ENCODE results near the gene DNAL1.
"Not testable (repeated sequence)": the region's sequence is repeated elsewhere in the genome, so short reads cannot be mapped to it uniquely, and the experiment has no call there.

The DNAL1 gene

DNA sequence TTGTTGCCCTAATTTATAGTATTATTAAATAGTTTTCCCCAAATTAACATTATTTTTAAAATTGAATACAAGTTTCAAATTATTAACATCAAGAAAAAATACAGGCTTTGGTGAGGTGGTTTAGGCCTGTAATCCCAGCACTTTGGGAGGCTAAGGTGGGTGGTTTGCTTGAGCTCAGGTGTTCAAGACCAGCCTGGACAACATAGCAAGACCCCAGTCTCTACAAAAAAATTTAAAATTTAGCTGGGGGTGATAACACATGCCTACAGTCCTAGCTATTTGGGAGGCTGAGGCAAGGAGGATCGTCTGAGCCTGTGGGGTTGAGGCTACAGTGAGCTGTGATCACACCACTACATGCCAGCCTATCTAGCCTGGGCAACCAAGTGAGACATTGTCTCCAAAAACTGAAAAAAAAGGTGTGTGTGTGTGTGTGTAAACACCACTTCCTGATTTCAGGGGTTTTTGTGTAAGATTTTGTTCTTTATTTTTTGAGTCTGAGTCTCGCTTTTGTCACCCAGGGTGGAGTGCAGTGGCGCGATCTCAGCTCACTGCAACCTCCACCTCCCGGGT lies 3.9 kb upstream of the DNAL1 start:
- no peak for DNase-seq (ENCODE audit: low spot score)

GRCh38 chr14:73645248-73645610 lies 443 bp downstream of the DNAL1 start:
- DNase-seq (ENCODE audit: low spot score), result no peak

- no peak for DNase-seq (ENCODE audit: low spot score)
These were observed 6.2 kb downstream of the DNAL1 start for GRCh38 chr14:73651005-73651404.

- no peak for DNase-seq (ENCODE audit: low spot score)
These were observed 11.1 kb downstream of the DNAL1 start for GRCh38 chr14:73655851-73656250.

DNA sequence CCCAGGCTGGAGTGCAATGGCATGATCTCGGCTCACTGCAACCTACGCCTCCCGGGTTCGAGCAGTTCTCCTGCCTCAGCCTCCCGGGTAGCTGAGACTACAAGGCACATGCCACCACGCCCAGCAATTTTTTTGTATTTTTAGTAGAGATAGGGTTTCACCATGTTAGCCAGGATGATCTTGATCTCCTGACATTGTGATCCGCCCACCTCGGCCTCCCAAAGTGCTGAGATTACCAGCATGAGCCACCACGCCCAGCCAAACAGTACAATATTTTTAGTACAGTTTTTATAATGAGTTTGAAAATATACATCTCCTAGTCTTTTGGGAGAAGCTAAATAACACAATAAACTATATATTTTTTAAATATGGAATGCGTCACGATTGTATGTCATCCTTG lies 14.4 kb downstream of the DNAL1 start:
- not testable (repeated sequence) for DNase-seq (ENCODE audit: low spot score)

DNA sequence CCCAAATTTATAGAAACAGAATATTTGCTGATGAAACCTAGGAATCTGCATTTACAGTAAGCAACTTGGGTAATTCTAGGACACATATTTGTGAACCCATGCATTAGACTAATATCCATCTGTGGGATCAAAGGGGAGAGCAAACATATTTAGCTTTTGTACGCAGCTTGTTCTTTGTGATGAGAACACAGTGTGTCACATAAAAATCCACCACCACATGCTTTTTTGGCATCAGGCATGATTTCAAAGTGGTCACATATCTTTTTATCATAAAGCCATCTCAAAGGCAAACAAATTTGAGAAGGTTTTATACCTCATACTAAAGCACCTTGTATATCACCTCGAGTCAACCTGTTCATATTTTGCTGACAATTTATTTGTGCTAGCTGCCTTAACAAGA lies 15.7 kb downstream of the DNAL1 start:
- DNase-seq (ENCODE audit: low spot score), result no peak

GRCh38 chr14:73661872-73662271 lies 17.1 kb downstream of the DNAL1 start:
- no peak for DNase-seq (ENCODE audit: low spot score)

DNA sequence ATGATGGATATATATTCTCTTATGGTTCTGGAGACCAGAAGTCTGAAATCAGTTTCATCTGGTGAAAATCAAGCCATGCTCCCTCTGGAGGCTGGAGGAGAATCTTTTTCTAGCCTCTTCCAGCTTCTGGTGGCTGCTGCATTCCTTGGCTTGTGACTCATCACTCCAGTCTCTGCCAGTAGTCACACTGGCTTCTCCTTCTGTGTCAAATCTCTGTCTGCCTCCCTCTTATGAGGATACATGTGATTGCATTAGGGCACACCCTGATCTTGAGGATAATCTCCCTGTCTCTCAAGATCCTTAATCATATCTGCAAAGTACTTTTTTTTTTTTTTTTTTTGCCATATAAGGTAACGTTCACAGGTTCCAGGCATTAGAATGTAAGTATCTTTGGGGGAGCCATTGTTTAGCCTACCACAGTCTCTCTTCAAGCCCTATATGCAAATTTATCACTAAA lies 17.7 kb downstream of the DNAL1 start:
- no peak for DNase-seq (ENCODE audit: low spot score)

DNA sequence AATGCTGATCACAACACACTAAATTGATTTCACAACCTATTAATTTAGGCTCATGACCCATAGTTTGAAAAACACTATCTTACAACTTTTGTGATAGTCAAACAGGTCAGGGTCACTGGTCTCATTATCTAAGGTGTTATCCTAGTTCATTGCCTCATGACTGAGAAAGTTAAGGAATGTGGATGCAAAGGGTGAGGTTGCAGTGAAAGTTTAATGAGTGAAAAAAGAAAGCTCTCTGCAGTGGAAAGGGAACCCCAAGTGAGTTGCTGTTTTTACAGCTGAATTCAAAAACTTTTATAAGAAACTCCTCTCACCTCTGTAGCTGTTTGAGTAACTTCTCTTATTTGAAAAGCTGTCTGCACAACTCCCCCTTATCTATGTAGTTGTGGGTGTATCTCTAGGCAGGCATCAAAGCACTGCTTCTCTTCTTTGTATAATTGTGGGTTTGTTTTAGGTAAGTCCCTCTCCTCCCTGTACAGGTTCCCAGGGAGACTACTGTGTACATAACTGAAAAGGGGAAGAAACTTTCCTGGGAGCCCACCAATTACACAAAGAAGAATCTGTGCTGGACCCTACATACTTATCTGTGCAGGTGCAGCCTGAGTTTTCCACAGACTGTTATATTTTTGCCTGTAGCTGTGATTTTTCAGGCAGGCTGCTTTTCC lies 18.9 kb downstream of the DNAL1 start:
- DNase-seq (ENCODE audit: low spot score), result no peak

- no peak for DNase-seq (ENCODE audit: low spot score)
These were observed 20.3 kb downstream of the DNAL1 start for GRCh38 chr14:73665130-73665529.

DNA sequence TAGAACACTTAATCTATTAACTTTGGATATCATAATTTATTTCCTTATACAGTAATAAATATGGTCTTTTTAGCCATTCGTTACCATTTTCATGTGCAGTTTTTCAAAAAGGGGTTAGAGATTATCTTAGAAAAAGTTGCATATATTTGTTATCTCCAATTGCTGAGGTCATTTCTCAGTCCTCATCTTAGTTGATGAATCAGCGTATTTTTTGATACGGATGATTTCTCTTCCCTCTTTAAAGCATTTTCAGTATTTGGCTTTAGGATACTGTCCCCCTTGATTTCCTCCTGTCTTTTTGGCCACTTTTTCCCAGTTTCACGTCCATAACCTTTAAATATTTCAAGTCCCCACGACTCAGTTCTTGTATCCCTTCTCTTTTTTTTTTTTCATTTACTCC lies 21.8 kb downstream of the DNAL1 start:
- DNase-seq (ENCODE audit: low spot score), result no peak

- no peak for DNase-seq (ENCODE audit: low spot score)
These were observed 23.1 kb downstream of the DNAL1 start for GRCh38 chr14:73667854-73668253.

DNA sequence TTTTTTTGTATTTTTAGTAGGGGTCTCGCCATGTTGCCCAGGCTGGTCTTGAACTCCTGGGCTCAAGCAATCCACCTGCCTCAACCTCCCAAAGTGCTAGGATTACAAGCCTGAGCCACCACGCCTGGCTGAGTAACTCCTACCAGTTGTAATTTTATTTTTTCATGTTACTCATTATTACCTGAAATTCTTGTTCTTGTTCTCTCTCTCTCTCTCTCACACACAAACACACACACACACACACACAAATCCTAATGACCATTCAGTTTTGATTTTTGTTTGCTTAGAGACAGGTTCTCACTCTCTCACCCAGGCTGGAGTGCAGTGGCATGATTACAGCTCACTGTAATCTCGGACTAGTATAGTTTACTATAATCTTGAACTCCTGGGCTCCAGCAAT lies 30.2 kb downstream of the DNAL1 start:
- DNase-seq (ENCODE audit: low spot score), result no peak

- DNase-seq (ENCODE audit: low spot score), result no peak
These were observed 33.9 kb downstream of the DNAL1 start for GRCh38 chr14:73678698-73679097.

GRCh38 chr14:73680821-73681220 lies 36.0 kb downstream of the DNAL1 start:
- no peak for DNase-seq (ENCODE audit: low spot score)

GRCh38 chr14:73684627-73685026 lies 39.8 kb downstream of the DNAL1 start:
- no peak for DNase-seq (ENCODE audit: low spot score)

- no peak for DNase-seq (ENCODE audit: low spot score)
These were observed 40.5 kb downstream of the DNAL1 start for GRCh38 chr14:73685328-73685727.

GRCh38 chr14:73686901-73687300 lies 42.1 kb downstream of the DNAL1 start:
- DNase-seq (ENCODE audit: low spot score), result no peak

DNA sequence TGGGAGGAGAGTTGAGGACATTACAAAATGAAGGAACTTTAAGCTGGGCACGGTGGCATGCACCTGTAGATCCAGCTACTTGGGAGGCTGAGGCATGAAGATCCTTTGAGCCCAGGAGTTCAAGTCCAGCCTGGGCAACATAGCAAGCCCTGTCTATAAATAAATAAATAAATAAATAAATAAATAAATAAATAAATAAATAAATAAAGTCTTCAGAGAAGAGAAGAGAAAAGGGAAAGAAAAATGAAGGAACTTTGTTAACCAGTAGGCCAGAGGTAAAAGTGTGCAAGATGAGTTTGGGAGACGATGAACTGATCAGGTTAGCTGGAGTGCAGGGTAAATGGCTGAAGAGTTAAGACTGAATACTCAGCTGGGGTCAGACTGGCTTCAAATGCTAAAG lies 49.3 kb downstream of the DNAL1 start:
- DNase-seq (ENCODE audit: low spot score), result no peak

DNA sequence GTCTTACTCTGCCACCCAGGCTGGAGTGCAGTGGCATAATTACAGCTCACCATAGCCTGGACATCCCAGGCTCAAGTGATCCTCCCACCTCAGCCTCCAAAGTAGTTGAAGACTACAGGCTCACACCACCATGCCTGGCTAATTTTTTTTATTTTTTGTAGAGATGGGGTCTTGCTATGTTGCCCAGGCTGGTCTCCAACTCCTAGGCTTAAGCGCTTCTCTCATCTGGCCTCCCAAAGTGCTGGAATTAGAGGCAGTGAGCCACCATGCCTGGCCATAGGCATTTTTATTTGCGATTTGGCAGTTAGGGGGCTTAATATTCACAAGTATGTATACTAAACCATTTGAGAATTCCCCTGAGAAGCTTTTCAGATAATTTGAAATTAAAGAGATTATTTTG lies 50.3 kb downstream of the DNAL1 start:
- no peak for DNase-seq (ENCODE audit: low spot score)

DNA sequence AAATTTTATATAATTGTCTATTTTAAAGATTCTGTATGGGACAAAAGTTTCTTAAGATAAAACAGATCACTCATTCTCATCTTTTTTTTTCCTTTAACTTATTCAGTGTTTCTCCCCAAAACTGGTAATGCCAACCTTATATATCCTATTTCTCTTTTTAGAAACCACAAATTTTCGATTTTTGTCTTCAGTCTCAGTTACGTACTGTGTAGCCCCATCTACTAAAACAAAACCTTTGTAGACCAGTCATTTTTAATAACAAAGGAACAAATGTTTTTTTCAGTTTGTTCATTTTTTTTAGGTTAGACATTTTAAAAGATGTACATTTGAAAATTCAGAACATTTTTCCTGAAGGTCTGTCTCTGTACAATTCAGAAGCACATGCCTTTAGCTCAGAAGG lies 51.2 kb downstream of the DNAL1 start:
- no peak for DNase-seq (ENCODE audit: low spot score)

GRCh38 chr14:73696466-73697400 lies 51.9 kb downstream of the DNAL1 start:
- DNase-seq (ENCODE audit: low spot score), result no peak

DNA sequence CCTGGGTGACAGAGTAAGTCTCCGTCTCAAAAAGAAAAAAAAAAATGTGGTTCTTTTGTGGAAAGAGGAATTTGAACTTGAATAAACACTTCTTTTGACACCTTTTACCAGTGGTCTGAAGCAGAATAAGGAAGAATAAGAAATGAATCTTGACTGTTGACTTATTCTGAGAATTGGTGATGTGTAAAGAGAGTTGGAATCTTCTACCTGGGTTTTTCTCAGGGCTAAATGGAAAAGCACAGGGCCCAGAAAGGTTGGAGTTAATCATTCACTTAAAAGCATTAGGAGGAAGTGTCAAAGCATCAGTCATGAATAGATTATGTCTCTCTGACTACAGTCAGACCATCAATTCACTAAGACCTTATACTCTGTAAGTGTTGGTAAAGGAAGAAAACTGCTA lies 55.5 kb downstream of the DNAL1 start:
- DNase-seq (ENCODE audit: low spot score), result no peak
